HEK293T (cell line): ENCODE results near the gene FTCD.

Source experiments
- BHLHE40 ChIP-seq: fragments of 450-650 bp; IDR thresholded peaks from 2 replicates; pipeline ENCODE4 v1.6.1; 2016; ENCODE audit warnings: mild to moderate bottlenecking, moderate library complexity, borderline replicate concordance
- FOXA1 ChIP-seq: fragments of 450-650 bp; IDR thresholded peaks from 2 replicates; pipeline ENCODE4 v1.6.1; 2016; ENCODE audit warnings: mild to moderate bottlenecking
- FOXK2 ChIP-seq: fragments of 450-650 bp; IDR thresholded peaks from 2 replicates; pipeline ENCODE4 v1.6.1; 2016; ENCODE audit warnings: mild to moderate bottlenecking
- FOXM1 ChIP-seq: fragments of 450-650 bp; IDR thresholded peaks from 2 replicates; pipeline ENCODE4 v1.6.1; 2017; ENCODE audit warnings: mild to moderate bottlenecking, borderline replicate concordance
- LEF1 ChIP-seq: fragments of 450-650 bp; IDR thresholded peaks from 2 replicates; pipeline ENCODE4 v1.6.1; 2017; ENCODE audit warnings: mild to moderate bottlenecking, borderline replicate concordance
- NFRKB ChIP-seq: fragments of 450-650 bp; IDR thresholded peaks from 2 replicates; pipeline ENCODE4 v1.6.1; 2016; ENCODE audit warnings: mild to moderate bottlenecking, moderate library complexity
- PKNOX1 ChIP-seq: fragments of 450-650 bp; IDR thresholded peaks from 2 replicates; pipeline ENCODE4 v1.6.1; 2016
- SP1 ChIP-seq: fragments of 450-650 bp; IDR thresholded peaks from 2 replicates; pipeline ENCODE4 v1.6.1; 2017
- SUZ12 ChIP-seq: fragments of 450-650 bp; IDR thresholded peaks from 2 replicates; pipeline ENCODE4 v1.6.1; 2016; ENCODE audit warnings: mild to moderate bottlenecking

- no peak for TF ChIP-seq SUZ12
- TF ChIP-seq LEF1 = no peak
- TF ChIP-seq PKNOX1 = no peak
- no peak for TF ChIP-seq SP1
- TF ChIP-seq FOXK2 = no peak
- no peak for TF ChIP-seq BHLHE40
- TF ChIP-seq FOXM1 = no peak
- TF ChIP-seq NFRKB = no peak
- TF ChIP-seq FOXA1 = no peak
These were observed 27.1 kb downstream of the FTCD start for GRCh38 chr21:46128106-46128932.
